ENCODE data around the gene EFHD2.
A peak's percentile ranks its signal among the peaks of the same experiment; 100 is the strongest.

EFHD2 gene

GRCh38 chr1:15406614-15407559, 2.8 kb upstream of the EFHD2 start:
- Histone ChIP-seq H3K9me3 (ENCODE audit: control insufficient read depth, low read length) (no peaks in the 10 kb centered on the region), H3K4me1 (peaks cover 12% of the 10 kb centered on the region), H3K27me3 (ENCODE audit: control insufficient read depth, insufficient read depth, low read length) (no peaks in the 10 kb centered on the region), H3K79me2 (no peaks in the 10 kb centered on the region), H2AFZ (no peak overlapping the region), H3K36me3 (ENCODE audit: control insufficient read depth, insufficient read depth, low read length) (no peaks in the 10 kb centered on the region), H3K27ac (no peak overlapping the region), H3K4me3 (ENCODE audit: low read depth, low read length) (no peak overlapping the region), H3K4me2 (ENCODE audit: low read length) (no peak overlapping the region), H3K9ac (no peak overlapping the region)
- TF ChIP-seq CTCF (IDR thresholded peaks at IDR 0.05): no peak

DNA sequence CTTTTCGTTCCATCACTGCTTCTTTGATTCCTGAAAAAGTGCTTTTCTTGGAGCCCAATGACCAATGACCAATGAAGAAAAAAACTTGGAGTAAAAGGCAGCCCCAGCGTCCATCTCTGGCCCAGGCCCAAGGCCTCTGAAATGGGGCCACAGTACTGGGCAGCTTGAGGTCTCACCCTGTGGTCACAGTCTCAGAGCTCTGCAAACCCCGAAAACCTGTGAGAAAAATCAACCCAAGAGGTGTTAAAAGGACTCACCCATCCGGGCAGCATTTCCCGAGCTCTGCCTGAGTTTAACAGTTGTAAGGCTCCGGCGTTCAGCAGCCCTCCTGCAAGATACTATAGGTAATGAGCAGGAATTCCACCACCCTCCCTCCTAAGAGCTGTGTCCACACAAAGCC, 2.1 kb upstream of the EFHD2 start:
- Histone ChIP-seq H3K9me3 (ENCODE audit: control insufficient read depth, low read length) (no peaks in the 10 kb centered on the region), H3K4me1 (peaks cover 16% of the 10 kb centered on the region), H2AFZ (no peak overlapping the region), H3K4me2 (ENCODE audit: low read length) (no peak overlapping the region), H3K27me3 (ENCODE audit: control insufficient read depth, insufficient read depth, low read length) (no peaks in the 10 kb centered on the region), H3K27ac (no peak overlapping the region), H3K9ac (no peak overlapping the region), H3K79me2 (no peaks in the 10 kb centered on the region), H3K36me3 (ENCODE audit: control insufficient read depth, insufficient read depth, low read length) (no peaks in the 10 kb centered on the region), H3K4me3 (ENCODE audit: low read depth, low read length) (no peak overlapping the region)
- no peak for TF ChIP-seq CTCF (IDR thresholded peaks at IDR 0.05)

- peaks cover 18% of the 10 kb centered on the region for H3K4me1 ChIP-seq
- TF ChIP-seq CTCF (IDR thresholded peaks at IDR 0.05): no peak
Measured at GRCh38 chr1:15408890-15409387, 749 bp upstream of the EFHD2 start.

DNA sequence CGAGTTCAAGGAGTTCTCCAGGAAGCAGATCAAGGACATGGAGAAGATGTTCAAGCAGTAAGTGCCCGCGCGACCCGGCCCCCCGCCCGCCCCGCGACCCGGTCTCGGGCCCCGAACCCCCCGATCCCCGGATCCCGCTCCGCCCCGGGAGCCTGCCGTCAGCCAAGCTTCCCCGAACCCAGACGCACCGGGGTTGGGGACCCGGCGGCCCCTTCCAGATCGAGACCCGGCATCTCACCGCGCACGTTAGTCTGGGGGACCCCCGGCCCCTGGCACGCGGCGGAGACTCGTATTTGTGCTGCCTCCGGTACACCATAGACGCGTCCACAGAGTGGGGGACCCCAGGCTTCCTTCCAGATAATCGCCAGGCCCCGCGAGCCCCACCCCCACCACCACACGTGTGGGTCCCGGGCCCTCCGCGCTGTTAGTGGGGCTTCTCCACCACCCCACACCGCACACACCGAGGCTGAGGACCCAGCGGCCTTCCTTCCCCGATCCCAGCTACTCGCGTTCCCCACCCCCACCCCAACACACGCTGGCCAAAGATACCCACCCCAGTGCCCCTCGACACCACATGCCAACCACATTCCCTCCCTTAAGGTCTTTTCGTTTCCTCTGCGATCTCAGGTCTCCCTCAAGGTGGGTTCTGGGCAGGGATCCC, 665 bp downstream of the EFHD2 start:
- peak overlapping the region; percentile 73 for H3K4me3 ChIP-seq (ENCODE audit: low read depth, low read length)
- H3K27ac ChIP-seq: peak overlapping the region; percentile 36
- H3K9me3 ChIP-seq (ENCODE audit: control insufficient read depth, low read length): no peaks in the 10 kb centered on the region
- no peaks in the 10 kb centered on the region for H3K36me3 ChIP-seq (ENCODE audit: control insufficient read depth, insufficient read depth, low read length)
- peaks cover 18% of the 10 kb centered on the region for H3K4me1 ChIP-seq
- no peaks in the 10 kb centered on the region for H3K27me3 ChIP-seq (ENCODE audit: control insufficient read depth, insufficient read depth, low read length)
- peak overlapping the region; percentile 58 for H3K4me2 ChIP-seq (ENCODE audit: low read length)
- peak overlapping the region; percentile 46 for H3K9ac ChIP-seq
- no peak for TF ChIP-seq CTCF (IDR thresholded peaks at IDR 0.05)
- peak overlapping the region; percentile 58 for H2AFZ ChIP-seq
- H3K79me2 ChIP-seq: no peaks in the 10 kb centered on the region

More at GRCh38 chr1:15408890-15409387, 749 bp upstream of the EFHD2 start:
- H3K27me3 ChIP-seq (ENCODE audit: control insufficient read depth, insufficient read depth, low read length): no peaks in the 10 kb centered on the region
- H3K36me3 ChIP-seq (ENCODE audit: control insufficient read depth, insufficient read depth, low read length): no peaks in the 10 kb centered on the region
- H3K4me2 ChIP-seq (ENCODE audit: low read length): peak overlapping the region; percentile 78
- peak overlapping the region; percentile 71 for H3K27ac ChIP-seq
- no peaks in the 10 kb centered on the region for H3K9me3 ChIP-seq (ENCODE audit: control insufficient read depth, low read length)
- H3K79me2 ChIP-seq: no peaks in the 10 kb centered on the region
- peak overlapping the region; percentile 75 for H2AFZ ChIP-seq
- H3K9ac ChIP-seq: no peak overlapping the region
- H3K4me3 ChIP-seq (ENCODE audit: low read depth, low read length): peak overlapping the region; percentile 73

Data from parathyroid adenoma (tissue), 2 donors.